OCI-M2 (cell line): ENCODE results near the gene MFN1.
"Not testable (repeated sequence)": the region's sequence is repeated elsewhere in the genome, so short reads cannot be mapped to it uniquely, and the experiment has no call there.

Experiments used
- DNase-seq: peaks from one replicate; lab custom pipeline; 2025; ENCODE audit not compliant: unreplicated experiment; lab: John Stamatoyannopoulos, UW

The MFN1 gene

DNA sequence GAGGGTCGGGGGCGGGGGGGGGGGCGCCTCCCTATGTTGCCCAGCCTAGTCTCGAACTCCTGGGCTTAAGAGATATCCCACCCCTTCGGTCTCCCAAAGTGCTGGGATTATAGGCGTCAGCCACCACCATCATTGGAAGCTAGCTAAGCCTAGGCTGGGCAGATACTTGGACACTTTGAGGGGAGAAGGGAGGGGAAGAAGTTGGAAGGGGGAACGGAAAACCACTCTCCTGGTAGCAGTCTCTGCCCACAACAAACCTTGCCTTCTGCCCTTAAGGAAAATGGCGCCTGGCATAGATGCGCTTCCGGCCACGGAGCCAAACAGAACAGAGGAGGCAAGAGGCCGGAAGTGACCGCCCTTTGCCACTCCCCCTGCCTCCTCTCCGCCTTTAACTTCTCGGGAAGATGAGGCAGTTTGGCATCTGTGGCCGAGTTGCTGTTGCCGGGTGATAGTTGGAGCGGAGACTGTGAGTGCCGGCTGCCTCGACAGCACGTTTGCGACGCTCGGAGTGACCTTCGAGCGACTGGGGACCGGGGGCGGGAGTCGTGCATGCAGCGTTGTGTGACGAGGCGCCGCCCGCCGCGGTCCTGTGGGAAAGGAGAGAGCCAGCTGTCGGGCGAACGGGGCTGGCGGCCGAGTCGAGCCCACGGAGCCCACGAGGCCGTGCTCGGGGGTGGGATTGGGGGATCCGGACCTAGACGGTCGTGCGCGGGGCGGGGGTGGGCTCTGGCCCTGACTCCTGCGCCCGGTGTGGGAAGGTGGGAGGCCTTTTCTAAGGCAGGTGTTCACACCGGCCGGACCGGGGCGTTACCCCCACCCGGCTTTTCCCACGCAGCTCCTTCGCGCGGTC is at the start of gene MFN1:
Gene MFN1, plus strand, starts transcription at position 365 of the 850 bp plus-strand sequence. CDS start 1,143 bp downstream, outside the sequence.
- peak; percentile 50 for DNase-seq

DNA sequence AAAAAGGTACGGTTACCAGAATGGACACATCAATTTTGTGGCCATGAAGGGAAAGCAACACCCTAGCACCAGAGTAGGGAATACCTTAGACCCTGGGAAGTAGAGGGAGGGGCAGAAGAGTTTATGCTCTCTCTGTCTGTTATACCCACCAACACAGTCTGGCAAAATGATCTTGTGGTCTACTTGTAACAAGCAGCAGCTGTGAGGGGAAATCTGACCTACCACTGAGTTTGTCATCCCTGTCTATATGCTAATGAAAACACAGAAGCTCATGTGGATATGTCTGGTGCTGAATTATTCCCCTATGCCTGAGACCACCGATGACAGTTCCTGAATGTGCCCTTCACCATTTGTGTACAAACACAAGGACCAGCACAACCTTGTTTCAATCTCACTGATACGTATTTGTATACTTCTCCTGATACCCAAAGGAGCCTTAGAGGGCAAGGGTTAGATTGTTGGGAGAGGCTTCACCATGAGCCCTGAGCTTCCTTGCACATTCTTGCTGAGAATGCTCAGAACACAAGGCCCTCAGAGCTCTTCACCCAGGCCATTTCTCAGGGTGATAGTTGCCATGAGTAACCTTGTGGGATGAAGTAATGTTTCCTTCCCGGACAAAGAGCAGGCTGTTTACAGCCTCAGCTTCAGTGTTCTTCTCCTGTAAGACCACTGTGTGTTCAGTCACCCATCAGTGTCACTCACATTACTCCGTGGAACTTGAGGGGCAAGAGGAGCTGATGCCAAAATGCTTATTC is 49.4 kb upstream of the MFN1 start:
- DNase-seq: no peak

DNA sequence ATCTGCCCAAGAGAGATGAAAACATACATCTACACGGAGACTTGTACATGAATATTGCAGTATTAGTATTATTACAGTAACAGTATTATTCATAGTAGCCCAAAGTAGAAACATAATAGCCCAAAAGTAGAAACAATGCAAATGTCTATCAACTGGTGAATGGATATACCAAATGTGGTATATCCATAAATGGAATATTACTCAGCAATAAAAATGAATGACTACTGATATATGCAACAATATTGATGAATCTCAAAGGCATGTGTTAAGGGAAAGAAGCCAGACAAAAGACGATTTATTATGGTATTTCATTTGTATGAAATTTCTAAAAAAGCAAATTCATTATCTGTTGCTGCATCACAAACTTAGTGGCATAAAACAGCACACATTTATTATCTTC is 48.2 kb upstream of the MFN1 start:
- no peak for DNase-seq

DNA sequence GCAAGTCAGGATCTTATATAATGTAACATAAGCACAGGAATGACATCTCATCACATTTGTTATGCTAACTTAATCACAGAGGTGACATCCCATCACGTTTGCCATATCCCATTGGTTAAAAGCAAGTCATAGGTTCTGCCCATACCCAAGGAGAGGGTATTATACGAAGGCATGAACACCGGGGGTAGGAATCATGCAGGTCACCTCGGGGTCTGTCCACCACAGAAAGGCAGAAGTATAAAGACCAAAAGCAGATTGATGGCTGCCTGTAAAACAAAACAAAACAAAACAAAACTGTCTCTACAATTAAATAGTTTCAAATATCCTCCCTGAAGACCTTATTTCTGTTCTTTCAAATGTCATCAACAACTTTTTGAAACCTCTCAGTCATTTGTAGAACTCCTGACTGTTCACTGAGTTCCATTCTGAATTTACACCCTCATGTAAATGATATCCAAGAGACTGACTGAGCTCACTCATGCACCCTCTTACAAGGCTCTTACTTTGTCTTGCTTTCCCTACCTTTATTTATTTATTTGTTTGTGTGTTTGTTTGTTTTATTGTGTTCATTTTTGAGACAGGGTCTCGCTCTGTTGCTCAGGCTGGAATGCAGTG is 47.4 kb upstream of the MFN1 start:
- DNase-seq: no peak

DNA sequence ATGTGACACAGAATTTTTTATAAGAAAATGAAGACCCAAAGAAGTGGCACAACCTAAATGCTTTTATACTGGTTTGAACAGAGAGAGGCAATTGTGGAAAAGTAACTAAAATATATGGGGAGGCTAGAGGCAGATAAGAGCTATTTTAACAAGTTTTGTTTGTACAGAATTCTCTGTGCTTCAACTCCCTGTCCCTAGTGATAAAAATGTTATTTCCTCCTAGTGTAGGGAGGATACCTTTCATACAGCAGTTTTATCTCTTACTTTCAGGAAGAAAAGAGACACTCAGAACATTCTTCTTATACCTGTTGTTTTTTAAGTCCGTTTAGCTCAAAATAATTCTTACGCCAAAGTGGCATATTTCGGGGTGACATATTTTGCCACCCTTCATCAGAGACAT is 45.9 kb upstream of the MFN1 start:
- DNase-seq: no peak

DNA sequence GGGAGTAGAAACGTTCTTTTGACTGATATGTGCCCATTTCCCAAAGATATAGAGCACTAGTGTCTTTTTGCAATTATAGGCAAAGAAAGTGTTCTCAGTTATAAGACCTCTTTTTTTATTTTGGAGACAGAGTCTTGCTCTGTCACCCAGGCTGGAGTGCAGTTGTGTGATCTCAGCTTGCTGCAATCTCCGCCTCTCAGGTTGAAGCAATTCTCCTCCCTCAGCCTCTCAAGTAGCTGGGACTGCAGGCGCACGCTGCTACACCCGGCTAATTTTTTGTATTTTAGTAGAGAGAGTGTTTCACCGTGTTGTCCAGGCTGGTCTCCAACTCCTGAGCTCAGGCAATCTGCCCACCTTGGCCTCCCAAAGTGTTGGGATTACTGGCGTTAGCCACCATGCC is 45.4 kb upstream of the MFN1 start:
- DNase-seq: no peak

DNA sequence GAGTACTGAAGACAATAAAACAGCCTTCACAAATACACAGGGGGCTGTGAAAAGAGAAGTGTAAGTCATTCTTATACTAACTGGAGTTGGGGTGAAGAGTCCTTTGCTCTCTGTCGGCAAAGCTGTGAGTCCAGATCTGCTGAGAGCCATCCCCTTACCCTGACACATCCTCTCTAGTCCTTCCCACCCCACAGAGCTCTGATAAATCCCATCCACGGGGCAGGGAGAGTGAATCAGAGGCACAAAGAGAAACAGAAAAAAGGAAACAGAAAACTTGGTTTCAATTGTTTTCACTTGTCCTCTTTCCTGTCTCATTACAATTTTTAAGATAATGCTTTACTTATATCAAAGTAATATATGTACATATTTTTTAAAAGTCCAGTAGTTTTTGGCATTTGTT is 42.9 kb upstream of the MFN1 start:
- DNase-seq: no peak

DNA sequence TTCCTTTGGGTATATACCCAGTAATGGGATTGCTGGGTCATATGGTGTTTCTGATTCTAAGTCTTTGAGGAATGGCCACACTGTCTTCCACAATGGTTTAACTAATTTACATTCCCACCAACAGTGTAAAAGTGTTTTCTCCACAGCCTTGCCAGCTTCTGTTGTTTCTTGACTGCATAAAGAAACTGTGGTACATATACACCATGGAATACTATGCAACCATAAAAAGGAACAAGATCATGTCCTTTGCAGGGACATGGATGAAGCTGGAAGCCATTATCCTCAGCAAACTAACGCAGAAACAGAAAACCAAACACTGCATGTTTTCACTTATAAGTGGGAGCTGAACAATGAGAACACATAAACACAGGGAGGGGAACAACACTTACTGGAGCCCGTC is 40.1 kb upstream of the MFN1 start:
- not testable (repeated sequence) for DNase-seq

DNA sequence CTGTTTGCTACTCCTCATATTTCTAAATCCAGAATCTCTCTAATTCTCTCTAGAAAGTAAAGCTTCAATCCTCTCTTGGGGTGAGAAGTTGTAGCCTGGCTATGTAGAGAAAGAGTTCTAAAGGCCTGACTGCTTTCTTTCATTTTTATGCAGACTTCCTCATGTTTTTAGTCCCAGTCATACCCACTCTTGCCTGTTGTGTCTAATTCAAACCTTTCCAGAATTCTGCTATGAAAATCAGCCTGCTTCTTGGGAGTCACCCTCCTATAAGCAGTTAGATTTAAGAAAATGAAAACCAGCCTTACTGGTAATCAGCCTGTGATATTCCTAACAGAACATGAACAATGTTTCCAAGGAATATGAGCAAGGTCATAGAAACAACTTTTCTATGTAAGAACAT is 39.5 kb upstream of the MFN1 start:
- no peak for DNase-seq

DNA sequence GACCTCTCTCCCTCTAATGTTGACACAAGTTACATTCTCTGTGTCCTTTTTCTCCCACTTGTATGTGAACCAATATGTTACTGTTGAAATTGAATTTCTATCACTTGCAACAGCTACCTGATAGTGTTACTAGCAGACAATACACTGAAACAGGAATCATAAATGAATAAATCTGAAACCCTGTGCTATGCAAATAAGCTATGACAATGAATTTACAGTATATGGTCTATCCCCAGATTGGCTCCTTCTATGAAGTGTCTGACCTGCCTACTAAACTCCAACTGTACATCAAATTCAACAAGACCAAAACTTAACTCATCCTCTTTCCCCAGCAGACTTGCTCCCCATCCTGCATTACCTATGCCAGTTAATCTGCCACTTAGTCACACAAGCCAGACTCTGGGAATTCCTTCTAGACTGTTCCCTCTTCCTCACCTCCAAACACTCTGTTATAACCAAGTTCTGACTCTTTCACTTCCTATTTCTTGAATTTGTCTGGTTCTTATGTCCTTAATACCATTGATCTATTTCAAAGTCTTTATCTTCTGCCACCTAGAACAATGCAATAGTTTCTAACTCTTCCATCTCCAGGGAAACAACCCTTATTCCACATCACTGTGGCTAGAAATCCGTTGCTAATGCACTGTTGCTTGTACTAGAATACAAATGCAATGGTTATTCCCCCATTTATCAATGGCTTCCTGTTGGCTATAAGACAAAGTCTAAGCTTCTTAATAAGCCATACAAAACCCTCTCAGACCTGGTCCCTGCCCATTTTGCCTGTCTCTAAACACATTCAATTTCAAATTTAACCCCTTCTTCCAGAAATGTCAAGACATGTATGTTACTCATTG is 38.1 kb upstream of the MFN1 start:
- no peak for DNase-seq

DNA sequence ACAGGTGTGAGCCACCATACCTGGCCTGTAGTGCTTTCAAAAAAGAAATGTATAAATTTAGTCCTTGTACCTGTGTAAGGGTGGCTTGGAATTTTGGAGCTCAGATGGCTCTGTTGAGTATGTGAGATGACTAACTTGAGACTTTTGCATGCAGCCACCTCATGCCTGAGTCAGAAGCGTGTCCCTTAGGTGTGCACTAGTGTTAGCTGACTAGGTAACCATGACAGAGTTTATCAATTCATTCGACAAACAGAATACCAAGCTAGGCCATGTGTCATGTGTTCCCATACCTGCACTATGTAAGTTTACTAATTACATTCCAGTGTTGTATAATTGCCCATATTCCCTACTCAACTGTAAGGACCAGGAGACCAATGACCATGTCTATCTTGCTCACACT is 28.6 kb upstream of the MFN1 start:
- no peak for DNase-seq

DNA sequence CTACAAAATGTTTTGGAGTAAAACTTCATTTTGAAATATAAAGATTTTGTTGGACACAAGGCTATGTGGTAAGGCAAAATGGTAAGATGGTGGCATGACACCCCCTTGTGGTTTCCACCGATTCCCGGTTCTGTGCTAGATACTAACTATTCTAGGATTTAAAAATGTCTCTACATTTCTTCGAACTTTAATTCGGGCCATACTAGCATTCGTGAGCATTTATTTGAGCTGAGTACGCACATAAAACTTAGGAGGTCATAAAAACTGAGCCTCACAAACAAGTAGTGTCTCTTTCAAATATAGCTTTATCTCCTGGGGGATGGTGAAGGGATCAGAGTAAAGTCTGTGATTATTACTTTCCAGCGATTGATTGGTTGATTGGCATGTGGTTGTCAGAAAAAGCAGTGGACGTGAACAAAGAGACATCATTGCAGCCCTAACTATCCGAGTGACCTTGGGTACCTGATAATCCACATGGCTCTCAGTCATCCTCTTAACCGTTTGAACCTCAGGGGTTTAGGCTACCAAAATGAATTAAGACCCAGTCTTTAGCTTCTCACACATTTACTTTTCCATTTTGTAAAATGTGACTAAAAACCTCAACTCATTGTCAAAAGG is 25.7 kb upstream of the MFN1 start:
- DNase-seq: no peak

DNA sequence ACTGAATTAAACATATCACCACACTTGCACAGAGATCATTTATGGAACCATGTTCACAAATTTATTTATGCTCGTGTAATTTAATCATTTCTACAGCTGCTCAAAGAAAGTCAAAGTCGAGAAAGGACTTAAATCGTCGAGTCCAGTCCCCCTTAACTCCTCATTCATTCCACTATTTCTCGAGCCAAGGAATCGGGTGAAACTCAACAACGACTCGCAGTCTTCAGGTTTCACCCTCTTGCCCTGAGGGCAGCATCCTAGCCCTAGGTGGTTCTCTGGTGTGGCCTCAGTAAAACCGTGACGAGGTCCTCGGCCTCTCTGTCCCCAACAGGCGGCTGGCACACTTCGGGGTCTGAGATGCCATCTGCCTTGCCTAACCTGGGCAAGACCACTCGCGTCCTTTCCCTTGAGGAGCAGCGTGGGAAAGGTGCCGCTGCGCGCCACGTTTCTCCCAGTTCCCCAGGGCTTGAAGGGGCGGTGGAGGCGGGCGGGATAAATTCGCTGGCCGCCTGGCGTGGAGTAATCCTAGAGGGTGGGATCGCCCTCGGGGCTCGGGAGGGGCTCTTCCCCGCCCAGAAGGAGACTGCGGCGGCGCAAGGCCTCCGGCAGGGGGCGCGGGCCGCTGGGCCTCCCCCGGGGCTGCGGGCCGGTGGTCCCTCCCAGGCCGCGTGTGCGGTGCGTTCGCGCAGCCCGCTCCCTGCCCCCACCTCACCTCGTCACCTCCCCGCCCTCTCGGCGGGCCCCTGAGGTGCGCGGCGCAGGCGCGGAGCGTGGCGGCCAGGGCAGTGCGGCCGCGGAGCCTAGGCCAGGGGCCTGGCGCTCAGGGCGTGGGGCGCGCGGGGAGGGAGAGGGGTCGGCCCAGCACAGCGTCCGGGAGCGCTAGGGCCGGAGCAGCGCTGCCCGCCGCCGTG is 25.0 kb upstream of the MFN1 start, which contains the start of gene ZNF639:
Gene ZNF639, plus strand, starts transcription at position 746 of the 911 bp plus-strand sequence. CDS start 5,263 bp downstream, outside the sequence.
- peak; percentile 41 for DNase-seq

DNA sequence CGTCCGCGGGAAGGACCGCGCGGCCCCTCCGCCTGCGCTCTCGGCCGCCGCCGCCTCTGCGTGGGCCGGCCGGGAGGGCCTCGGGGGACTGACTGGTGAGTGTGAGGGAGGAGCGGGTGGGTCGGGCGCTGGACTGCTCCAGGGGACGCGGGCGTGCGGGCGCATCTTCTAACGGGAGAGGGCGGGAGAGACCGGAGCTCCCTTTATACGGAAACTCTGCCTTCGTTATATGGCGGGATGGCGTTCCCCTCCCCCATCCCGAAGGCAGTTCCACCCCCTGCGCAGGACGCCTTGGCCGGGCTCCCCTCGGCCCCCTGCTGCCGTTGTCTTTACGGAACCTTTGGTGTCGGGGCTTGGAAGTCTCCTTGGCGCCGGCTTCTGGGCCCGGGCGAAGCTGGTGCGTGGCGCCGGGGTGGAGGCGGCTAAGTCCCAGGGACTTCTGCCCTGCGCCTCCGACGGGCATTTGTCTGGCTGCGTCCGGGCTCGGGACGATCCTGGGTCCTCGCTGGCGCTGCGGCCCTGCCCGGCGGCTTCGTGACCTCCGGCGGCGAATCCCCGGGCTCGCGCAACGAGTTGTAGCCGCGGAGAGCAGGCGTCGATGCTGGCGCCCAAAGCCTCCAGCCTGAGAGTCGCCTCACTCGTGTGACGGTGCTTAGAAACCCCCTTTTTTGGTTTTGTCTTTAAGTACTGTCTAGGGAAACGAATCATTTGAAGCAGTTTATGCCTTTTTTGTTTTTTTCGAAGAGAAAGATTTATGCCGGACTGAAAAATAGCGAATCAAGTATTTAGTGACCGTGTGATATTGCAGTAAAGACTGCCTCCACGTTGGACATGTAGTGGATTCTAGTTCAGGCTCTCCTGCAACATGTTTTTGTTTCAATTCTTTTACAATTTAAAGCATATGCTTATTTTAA is 24.1 kb upstream of the MFN1 start:
- no peak for DNase-seq

DNA sequence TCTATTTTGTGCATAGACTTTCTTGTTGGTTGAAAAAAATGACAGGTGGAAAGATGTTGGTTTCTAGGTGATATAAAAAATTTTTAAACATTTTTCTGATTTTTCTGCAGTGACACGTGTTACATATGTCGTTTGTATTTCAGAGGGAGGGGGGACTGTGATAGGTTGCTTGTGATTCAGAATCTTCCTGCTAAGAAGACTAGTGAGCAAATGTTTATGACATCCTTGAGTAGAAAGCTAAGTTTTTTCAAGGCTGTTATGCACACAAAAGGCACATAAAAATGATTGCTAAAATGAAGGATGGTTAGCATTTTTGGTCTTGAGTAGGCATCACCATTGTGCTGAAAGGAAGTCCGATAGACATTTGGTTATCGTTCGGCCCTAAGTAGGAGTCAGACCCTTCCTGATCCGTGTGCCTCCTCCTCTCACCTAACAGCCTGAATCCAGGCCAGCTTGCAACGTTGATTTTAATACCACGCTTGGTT is 23.2 kb upstream of the MFN1 start:
- DNase-seq: no peak

DNA sequence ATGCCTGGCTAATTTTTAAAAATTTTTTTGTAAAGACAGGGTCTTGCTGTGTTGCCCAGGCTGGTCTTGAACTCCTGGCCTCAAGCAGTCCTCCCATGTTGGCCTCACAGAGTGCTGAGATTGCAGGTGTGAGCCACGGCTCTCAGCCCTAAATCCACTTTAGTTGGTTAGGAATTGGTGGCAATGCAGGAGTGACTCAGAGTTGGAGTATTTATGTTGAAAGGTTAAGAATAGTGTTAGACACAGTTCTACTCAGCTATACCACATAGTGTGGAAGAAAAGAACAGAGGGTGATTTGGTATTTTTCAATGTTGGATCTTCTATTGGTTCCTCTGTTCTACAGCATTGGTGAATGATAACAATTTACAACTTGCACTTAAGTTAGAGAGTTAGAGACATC is 17.1 kb upstream of the MFN1 start:
- DNase-seq: no peak

DNA sequence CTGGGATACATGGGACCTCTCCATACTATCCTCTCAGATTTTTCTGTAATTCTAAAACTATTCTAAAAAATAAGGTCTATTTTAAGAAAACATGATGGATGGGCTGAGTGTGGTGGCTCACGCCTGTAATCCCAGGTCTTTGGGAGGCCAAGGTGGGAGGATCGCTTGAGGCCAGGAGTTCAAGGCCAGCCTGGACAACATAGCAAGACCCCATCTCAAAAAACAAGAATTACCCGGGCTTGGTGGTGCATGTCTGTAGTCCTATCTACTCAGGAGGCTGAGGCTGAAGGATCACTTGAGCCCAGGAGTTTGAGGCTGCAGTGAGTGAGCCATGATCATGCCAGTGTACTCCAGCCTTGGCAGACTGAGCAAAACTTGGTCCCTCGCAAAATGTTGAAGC is 15.3 kb upstream of the MFN1 start:
- no peak for DNase-seq

DNA sequence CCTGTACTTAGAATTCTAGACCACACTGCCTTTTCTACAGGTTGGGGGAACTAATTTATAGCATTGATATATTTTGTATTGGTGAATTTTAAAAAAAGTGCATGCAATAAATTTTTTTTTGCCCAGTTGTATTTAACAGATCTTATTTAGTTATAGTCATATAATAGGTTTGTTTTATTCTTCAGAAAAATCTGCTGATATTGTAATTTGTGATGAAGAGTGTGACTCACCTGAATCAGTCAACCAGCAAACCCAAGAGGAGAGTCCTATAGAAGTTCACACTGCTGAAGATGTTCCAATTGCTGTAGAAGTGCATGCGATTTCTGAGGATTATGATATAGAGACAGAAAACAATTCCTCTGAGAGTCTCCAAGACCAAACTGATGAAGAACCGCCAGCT is 14.4 kb upstream of the MFN1 start:
- DNase-seq: no peak
